GM06990 (cell line): ENCODE results near the gene LIAS.

Experiments
- DNase-seq: peaks from one replicate; pipeline ENCODE4 v3.0.0-alpha.2; 2011; ENCODE audit not compliant: insufficient read length; ENCODE audit errors: extremely low read depth
- H3K27me3 ChIP-seq: replicated peaks from 2 replicates; pipeline ENCODE4 v1.6.0; 2011; ENCODE audit warnings: low read length; ENCODE audit not compliant: control insufficient read depth, insufficient read depth
- H3K36me3 ChIP-seq: 2 replicates; pipeline ENCODE4 v1.5.1; 2011; ENCODE audit warnings: low read length; ENCODE audit not compliant: control insufficient read depth, insufficient read depth
- H3K4me3 ChIP-seq: replicated peaks from 2 replicates; pipeline ENCODE4 v1.5.1; 2011; ENCODE audit warnings: low read depth, mild to moderate bottlenecking, control low read depth, low read length
- TF ChIP-seq, protein P1 (sequence below): IDR thresholded peaks from 2 replicates; pipeline ENCODE4 v1.5.1; 2011; ENCODE audit warnings: low read length, control low read depth, mild to moderate bottlenecking, inconsistent platforms; ENCODE audit not compliant: insufficient read depth, poor library complexity, severe bottlenecking

The LIAS gene

DNA sequence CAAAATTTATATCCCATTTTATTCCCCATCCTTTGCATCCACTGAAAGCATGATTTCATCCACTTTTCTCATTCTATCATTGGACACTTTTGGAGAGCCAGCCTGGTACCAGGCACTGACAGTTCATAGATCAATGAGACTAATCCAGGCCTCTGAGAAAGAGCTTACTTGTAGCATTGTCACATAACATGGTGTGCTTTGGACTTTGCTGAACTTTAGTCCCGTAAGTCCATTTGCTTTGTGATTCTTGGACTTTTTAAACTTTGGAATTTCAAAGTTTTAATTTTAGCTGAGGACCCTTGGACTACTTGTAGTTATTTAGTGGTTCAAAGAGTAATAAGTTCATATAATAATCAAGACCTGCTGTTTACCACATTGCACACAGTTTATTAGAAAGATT, 11.5 kb downstream of the LIAS start:
- H3K36me3 ChIP-seq: peaks cover 4% of the 10 kb centered on the region; the same call in 1 of the 2 replicates
- H3K4me3 ChIP-seq: no peak overlapping the region
- TF ChIP-seq, protein P1, sequence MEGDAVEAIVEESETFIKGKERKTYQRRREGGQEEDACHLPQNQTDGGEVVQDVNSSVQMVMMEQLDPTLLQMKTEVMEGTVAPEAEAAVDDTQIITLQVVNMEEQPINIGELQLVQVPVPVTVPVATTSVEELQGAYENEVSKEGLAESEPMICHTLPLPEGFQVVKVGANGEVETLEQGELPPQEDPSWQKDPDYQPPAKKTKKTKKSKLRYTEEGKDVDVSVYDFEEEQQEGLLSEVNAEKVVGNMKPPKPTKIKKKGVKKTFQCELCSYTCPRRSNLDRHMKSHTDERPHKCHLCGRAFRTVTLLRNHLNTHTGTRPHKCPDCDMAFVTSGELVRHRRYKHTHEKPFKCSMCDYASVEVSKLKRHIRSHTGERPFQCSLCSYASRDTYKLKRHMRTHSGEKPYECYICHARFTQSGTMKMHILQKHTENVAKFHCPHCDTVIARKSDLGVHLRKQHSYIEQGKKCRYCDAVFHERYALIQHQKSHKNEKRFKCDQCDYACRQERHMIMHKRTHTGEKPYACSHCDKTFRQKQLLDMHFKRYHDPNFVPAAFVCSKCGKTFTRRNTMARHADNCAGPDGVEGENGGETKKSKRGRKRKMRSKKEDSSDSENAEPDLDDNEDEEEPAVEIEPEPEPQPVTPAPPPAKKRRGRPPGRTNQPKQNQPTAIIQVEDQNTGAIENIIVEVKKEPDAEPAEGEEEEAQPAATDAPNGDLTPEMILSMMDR: no peak
- no peak for DNase-seq
- H3K27me3 ChIP-seq: no peaks in the 10 kb centered on the region

DNA sequence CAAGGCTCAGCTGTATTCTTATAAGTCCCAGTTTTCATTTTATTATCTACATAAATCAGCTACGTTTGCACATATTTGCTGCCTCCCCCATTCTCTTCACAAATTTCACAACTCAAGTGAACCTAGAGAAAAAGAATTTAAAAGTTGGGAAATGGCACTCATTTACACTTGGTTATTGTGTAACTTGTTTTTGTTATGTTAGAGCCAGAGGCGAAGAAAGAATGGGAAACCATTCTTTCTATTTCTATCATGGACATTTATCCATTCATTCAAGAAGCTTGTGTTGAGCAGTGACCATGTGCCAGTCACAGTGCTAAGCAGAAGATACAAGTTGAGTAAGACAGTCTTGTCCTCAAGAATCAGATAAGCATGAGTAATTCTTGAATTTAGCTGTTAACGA, 13.5 kb downstream of the LIAS start:
- TF ChIP-seq, protein P1: no peak
- DNase-seq: no peak
- 0 out of 2 replicates have a peak, but pooled peaks cover 3% of the 10 kb centered on the region for H3K36me3 ChIP-seq
- H3K4me3 ChIP-seq: no peak overlapping the region
- H3K27me3 ChIP-seq: no peaks in the 10 kb centered on the region

DNA sequence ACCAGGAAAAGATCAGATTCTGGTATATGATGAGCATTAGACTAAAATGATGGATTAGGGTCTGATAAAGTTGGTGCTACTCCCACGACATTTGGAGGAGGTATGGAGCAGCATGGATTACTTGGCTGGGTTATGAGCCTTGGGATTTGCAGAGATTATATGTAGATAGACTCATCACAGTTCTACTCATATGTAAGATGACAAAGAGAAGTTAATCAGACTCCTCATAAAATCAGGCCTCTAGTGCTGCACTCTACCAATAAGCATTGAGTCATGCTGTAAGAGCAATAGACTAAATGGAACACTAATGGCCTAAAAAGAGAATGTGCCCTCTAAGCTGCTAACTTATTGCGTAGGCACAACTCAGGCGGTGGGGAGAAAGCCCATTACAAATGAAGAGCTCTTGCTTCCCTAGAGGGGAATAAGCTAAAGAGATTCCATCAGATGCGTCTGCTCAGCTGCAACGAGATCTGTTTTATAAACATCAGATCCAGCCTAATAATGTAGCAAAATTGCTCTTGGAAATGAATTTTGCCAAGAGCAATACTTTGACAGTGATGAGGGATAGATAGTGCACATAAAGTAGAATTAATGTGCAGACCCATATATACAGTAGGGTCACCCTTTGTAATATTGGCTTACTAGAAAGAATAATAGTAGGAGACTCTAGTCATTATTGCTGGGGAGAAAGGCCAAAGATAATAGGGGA, 17.5 kb downstream of the LIAS start:
- DNase-seq: no peak
- Histone ChIP-seq H3K4me3 (no peak overlapping the region), H3K27me3 (no peaks in the 10 kb centered on the region), H3K36me3 (0 out of 2 replicates have a peak, but pooled peaks cover 3% of the 10 kb centered on the region)
- TF ChIP-seq, protein P1: no peak

DNA sequence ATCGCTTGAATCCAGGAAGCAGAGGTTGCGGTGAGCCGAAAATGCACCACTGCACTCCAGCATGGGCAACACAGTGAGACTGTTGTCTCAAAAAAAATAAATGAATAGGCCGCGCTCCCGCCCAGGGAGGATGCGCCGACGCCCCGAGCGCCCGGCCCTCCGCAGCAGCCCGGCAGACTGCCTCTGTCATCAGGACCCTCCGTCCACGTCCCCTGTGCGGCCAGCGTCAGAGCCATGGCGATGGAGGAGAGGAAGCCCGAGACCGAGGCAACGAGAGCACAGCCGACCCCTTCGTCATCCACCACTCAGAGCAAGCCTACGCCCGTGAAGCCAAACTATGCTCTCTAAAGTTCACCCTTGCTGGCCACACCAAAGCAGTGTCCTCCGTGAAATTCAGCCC, 21.4 kb downstream of the LIAS start:
- TF ChIP-seq, protein P1: no peak

DNA sequence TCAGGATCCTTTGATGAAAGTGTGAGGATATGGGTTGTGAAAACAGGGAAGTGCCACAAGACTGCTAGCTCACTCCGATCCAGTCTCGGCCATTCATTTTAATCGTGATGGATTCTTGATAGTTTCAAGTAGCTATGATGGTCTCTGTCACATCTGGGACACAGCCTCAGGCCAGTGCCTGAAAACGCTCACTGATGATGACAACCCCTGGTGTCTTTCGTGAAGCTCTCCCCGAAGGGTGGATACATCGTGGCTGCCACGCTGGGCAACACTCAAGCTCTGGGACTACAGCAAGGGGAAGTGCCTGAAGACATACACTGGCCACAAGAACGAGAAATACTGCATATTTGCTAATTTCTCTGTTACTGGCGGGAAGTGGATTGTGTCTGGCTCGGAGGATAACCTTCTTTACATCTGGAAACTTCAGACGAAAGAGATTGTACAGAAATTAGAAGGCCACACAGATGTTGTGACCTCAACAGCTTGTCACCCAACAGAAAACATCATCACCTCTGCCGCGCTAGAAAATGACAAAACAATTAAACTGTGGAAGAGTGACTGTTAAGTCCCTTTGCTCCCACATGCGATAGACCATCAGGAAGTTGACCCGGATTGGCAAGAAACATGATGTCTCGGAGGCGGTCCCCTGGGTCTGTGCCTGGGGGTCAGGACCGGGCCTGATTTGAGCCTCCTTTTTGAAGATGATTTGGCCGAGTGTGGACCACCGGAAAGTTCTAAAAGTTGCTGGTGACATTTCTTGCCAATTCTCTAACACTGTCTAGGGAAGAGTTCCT, 22.2 kb downstream of the LIAS start:
- Histone ChIP-seq H3K36me3 (0 out of 2 replicates have a peak, but pooled peaks cover 3% of the 10 kb centered on the region), H3K27me3 (no peaks in the 10 kb centered on the region), H3K4me3 (no peak overlapping the region)
- DNase-seq: no peak
- TF ChIP-seq, protein P1: no peak

More for the DNA sequence above, 21.4 kb downstream of the LIAS start:
- Histone ChIP-seq H3K27me3 (no peaks in the 10 kb centered on the region), H3K36me3 (0 out of 2 replicates have a peak, but pooled peaks cover 3% of the 10 kb centered on the region), H3K4me3 (no peak overlapping the region)
- no peak for DNase-seq
